ENCODE results near the gene HHAT.
"Not testable (repeated sequence)": the region's sequence is repeated elsewhere in the genome, so short reads cannot be mapped to it uniquely, and the experiment has no call there.

Gene HHAT

DNA sequence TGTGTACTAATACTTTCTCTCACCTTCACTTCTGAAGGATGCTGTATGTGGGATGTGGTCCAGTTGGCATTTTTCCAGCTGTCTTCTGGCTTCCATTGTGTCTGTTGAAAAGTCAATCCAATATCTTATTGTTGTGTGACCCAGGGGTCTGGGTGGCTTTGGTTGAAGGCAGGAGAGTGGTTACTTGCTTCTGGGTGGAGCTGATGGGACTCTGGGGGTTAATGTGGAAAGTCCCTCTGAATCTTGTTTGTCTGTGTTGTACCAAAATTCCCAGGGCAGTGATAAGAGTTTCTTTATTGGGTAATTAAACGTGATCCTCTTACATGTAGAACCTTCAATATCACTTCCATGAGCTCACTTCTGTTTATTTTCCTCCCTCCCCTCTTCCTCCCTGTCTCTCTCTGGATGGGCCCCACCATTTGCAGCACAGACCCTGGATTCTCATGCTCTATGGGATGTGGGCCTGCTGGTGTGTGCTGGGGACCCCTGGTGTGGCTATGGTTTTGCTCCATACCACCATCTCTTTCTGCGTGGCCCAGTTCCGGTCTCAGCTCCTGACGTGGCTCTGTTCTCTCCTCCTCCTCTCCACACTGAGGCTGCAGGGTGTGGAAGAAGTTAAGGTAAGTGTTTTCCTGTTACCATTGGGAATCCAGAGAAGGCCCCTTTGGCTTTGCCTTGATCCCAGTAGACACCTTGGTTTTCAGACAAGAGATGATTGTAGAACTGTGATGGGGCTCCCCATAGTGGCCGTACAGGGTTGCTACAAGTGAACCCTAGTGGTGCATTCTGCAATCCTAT, 71.5 kb downstream of the HHAT start:
- DNase-seq: peak; percentile 85

DNA sequence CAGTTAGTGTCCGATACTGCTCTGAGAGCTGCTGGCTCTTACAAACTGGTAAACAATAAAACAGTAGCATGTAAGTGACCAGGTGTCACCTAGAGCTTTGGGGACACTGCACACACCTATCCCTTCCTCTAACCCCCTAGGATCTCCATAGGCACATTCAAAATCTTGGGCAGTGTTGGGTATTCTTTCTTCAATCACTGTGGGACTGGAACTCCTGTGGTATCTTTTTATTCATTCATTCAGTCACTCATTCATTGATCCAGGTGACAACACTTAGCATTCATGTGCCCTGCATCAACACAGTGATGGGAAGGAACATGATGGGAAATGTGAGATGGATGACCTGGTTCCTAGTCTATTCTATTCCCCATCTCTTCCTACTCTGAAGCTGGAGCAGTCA, 73.9 kb downstream of the HHAT start:
- DNase-seq: no peak

DNA sequence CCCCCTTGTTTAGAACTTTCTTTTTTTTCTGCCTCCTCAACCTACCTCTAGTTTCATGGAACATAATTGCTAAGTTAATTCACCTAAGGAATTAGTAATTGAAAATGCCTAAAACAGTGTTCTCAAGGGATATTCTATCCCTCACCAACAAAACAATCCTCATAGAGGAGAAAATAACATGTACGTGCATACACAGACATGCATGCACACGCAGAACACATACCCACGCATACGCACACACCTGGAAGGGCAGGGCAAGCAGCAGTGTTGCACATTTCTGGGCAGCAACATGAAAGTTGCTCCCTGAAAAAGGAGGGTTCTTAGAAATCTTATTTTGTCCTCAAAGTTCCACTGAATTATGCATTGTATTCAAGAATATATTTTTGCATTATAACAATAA, 76.6 kb downstream of the HHAT start:
- no peak for DNase-seq

- not testable (repeated sequence) for DNase-seq
Measured at GRCh38 chr1:210406341-210406740, 77.6 kb downstream of the HHAT start.

DNA sequence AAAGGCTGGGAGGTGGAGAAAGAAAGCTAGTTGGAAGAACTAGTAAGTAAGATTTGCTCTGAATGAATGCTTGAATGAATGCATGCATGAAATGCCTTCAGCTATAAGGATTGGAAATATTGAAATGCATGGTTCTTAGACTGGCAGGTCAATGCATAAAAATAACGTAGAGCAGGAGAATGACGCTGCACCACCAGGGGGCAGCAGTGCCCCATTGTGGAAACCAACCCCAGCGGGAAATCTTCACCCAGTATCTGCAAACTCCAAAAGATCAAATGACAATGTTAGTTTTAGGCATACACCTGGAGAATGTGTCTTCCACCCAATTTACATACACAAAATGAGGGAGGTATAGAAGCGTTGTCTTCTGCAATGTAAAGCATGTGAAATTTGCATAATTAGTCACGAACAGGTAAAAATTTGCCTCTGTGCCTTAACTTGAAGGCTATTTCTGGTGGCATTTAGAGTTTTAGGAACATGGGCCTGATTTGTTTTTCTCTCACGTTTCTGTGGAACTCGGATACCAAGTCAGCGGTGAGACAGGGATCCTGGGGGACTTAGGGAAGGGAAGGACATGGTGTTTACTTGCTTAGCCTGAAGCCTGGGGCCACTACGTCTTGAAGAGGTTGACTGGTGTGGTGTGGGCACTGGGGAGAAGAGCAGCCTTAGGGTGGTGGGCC, 78.6 kb downstream of the HHAT start:
- DNase-seq: peak; percentile 69

GRCh38 chr1:210407887-210408252, 79.2 kb downstream of the HHAT start:
- DNase-seq: no peak

DNA sequence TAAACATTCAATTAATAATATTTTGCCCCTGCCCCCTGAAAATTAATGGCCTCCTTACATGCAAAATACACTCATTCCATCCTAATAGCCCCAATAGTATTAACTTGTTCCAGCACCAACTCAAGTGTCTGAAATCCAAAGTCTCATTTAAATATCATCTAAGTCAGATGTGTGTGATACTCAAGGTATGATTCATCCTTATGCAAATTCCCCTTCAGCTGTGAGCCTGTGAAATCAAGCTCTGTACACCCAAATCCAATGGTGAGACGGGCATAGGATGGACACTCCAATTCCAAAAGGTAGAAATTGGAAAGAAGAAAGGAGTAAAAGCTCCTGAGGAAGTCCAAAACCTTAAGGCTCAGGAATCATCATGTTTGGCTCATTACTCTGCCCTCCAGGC, 83.5 kb downstream of the HHAT start:
- no peak for DNase-seq

GRCh38 chr1:210413951-210414350, 85.2 kb downstream of the HHAT start:
- peak; percentile 64 for DNase-seq

DNA sequence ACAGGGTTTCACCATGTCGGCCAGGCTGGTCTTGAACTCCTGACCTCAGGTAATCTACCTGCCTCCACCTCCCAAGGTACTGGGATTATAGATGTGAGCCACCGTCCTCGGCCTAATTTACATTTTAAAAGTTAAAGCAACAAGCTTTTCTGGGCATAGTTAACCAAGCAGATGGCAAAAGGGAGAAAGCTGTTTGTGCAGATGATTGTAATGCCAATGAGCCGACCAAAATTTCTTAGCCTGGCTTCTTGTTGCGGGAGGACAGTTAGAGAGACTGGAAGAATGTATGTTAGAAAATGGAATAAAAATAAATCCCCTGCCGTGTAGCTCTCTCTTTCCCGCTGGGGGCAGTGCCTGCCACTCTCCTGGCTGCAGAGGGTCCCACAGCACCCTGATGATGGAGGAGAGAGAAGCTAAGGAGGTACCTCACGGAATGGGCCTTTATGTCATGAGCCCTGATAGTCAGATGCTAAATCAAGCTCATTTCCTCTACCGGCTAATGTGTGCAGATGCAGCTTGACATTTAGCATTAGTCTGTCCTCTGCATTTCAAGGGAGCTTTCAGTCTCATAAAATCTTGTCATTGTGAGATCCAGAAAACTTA, 87.2 kb downstream of the HHAT start:
- DNase-seq: no peak

- DNase-seq: no peak
Measured at GRCh38 chr1:210416681-210417080, 88.0 kb downstream of the HHAT start.

- DNase-seq: no peak
Measured at GRCh38 chr1:210417881-210418280, 89.2 kb downstream of the HHAT start.

GRCh38 chr1:210418863-210419650, 90.4 kb downstream of the HHAT start:
- DNase-seq: no peak

DNA sequence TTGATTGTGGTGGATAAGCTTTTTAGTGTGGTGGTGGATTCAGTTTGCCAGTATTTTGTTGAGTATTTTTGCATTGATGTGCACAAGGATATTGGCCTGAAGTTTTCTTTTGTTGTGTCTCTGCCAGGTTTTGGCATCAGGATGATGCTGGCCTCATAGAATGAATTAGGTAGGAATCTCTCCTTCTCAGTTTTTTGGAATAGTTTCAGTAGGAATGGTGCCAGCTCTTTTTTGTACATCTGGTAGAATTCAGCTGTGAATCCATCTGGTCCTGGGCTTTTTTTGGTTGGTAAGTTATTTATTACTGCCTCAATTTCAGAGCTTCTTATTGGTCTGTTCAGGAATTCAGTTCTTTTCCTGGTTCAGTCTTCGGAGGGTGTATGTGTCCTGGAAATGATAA, 98.0 kb downstream of the HHAT start:
- DNase-seq: peak; percentile 76

- DNase-seq: no peak
Measured at GRCh38 chr1:210428696-210429095, 100.0 kb downstream of the HHAT start.

GRCh38 chr1:210434223-210434622, 105.5 kb downstream of the HHAT start:
- DNase-seq: peak; percentile 60

DNA sequence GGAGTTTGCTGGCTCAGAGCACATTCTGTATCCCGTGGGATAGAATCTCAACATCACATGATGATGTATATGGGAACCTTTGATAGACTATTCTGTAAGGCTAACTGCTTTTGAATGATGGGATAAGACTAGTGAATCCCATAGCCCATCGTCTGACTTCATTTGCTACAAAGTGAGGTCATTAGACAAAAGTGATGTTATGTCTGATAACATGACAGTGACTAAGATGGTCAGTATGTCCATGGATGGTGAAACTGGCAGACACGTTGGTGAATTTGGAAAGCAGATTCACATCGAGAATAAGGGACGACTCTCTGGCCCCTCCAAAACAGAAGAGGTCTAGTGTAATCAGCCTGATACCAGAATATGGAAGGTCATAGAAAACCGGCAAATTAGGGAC, 108.4 kb downstream of the HHAT start:
- no peak for DNase-seq

GRCh38 chr1:210437781-210438180, 109.1 kb downstream of the HHAT start:
- peak; percentile 74 for DNase-seq

DNA sequence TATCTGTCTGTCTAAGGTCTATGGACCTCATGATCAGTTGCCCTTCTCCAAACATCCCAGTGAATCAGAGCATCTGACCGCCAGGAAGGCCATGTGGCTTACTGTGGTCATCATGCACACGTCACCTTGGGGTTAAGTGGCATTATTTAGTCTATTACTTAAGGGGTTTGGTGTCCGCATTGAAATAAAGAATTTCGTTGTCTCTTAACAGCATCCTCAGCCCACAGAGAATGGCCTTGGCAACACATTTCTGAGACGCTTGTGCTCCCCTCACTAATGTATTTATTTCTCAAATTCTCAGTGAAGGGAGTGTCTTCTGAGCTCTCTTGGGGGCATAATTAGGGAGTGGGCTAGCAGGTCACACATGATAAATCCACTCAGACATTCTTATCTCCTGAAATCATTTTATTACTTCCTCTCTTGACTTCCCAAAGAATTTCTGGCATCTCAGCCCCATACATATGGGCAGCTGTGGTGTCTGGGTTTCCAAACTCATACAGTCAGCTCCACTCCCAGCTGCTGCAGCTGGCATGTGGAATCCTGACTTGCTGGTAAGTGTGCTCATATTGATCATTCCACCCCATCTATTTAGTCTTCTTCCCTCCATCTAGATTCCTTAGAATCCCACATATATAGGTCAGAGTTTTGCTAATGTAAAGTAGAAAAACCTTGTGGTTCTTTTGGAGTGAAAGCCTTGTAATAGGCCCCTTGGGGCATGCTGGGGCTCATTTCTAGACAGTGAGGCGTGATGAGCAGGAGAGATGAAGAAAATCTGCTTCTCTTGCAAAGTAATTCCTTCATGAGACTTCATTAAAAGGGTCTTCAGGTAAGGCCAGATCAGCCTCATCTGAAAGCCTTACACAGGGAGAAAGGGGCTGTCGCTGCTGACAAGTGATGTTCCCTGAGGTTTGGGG, 110.5 kb downstream of the HHAT start:
- peak; percentile 100 for DNase-seq

- peak; percentile 77 for DNase-seq
Measured at GRCh38 chr1:210440081-210440480, 111.4 kb downstream of the HHAT start.

GRCh38 chr1:210441028-210441427, 112.3 kb downstream of the HHAT start:
- DNase-seq: no peak

DNA sequence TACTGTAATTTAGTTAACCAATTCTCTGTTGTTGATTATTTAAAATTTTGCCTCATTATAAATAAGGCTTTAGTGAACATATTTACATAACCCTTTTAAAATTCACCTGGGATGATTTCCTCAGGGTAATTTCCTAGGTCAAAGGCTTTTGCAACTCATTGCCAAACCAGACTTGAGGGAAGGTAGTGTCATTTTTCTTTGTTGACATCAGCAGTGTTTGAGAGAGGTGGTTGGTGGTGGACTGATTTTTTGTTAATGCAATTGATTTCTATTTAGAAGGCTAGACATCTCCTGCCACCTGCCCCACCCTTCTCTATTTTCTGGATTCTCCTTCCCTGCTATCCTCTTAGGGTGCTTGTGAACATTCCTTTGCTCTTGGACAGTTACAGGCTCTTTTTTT, 116.8 kb downstream of the HHAT start:
- no peak for DNase-seq

DNA sequence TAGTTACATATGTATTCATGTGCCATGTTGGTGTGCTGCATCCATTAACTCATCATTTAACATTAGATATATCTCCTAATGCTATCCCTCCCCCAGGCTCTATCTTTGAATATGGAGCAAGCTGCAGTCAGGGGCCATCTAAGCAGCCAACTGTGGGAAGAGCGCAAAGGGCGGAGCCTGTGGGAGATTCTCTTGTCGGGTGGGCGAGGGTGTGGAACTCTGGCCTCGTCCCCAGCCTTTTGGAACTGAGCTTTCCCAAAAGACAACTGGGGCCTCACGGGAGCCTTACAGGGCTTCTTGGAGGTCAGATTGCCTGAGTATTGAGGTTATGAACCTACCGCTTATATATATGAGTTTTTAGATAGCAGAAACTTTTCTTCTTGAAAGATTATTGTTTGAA, 117.2 kb downstream of the HHAT start:
- no peak for DNase-seq

All from fibroblast of upper back skin (primary cell).